Neural crest cell (in vitro differentiated cells): ENCODE results near the gene ZACN. TPM values are rescaled to one million over a fixed set of nuclear protein-coding genes. Genes with fewer than 3 reads are reported as not detected.

Source experiments
- DNase-seq: peaks from one replicate; pipeline ENCODE4 v3.0.0; 2021; ENCODE audit warnings: low read depth, mixed read lengths, low spot score
- H3K27ac Mint-ChIP-seq: one replicate; pipeline ENCODE4 v1.8.0; 2021; ENCODE audit warnings: mild to moderate bottlenecking, mixed read lengths; ENCODE audit not compliant: unreplicated experiment
- H3K27me3 Mint-ChIP-seq: 2 replicates; pipeline ENCODE4 v1.8.0; 2021; ENCODE audit warnings: low read depth, mild to moderate bottlenecking, mixed read lengths
- H3K36me3 Mint-ChIP-seq: 2 replicates; pipeline ENCODE4 v1.8.0; 2021; ENCODE audit warnings: low read depth, mild to moderate bottlenecking, mixed read lengths
- H3K4me1 Mint-ChIP-seq: 2 replicates; pipeline ENCODE4 v1.8.0; 2021; ENCODE audit warnings: mixed read lengths
- H3K4me3 Mint-ChIP-seq: one replicate; pipeline ENCODE4 v1.8.0; 2021; ENCODE audit warnings: mild to moderate bottlenecking, mixed read lengths
- H3K9me3 Mint-ChIP-seq: 2 replicates; pipeline ENCODE4 v1.8.0; 2021; ENCODE audit warnings: mixed read lengths
- long read RNA-seq: library from polyadenylated mRNA; unstranded; transcript quantifications from one replicate; pipeline ENCODE4 v2.0.0, GENCODE V29; 2020
- total RNA-seq: library from RNA; stranded (reverse); gene quantifications from 2 replicates; pipeline ENCODE4 v1.2.1, GENCODE V29; 2021
- TF ChIP-seq, protein P1 (sequence below): fragments of 200-600 bp; sonication (generic); conservative IDR thresholded peaks from 2 replicates; pipeline ENCODE4 v1.5.0; 2021; ENCODE audit warnings: antibody characterized with exemption, mild to moderate bottlenecking

Gene ZACN
- total RNA-seq, result 0.19 TPM in 1 of 2 replicates, not detected in the other
- long read RNA-seq, result 0 reads

DNA sequence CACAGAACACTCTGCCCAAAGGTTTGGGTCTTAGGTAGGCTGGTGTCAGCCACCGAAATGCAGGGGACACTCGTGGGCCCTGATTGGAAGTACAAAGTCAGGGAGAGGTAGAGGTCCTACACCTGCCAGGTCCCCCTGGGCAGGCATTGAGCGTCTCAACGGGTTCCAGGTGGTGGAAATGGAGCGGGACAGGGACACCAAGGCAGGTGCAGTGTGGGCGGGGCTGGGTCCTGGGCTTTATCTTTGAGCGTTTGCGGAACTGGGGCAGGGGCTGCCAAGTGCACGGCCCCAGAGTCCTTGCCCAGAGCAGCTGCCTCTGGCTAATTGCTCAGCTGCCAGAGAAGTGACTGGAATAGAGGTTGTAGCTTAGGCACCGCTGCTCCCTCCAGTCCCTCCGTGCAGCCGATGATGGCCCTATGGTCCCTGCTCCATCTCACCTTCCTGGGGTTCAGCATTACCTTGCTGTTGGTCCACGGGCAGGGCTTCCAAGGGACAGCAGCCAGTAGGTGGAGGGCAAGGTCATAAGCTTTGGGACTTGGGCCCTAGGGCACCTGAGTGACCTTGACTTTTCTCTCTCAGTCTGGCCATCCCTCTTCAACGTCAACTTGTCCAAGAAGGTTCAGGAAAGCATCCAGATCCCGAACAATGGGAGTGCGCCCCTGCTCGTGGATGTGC lies at the start of gene ZACN:
TSS of gene ZACN (plus strand) at position 323 of the 675 bp plus-strand sequence. CDS start at position 406, 83 bp downstream.
- Mint-ChIP-seq H3K9me3 (no peaks in the 10 kb centered on the region), H3K27me3 (peaks cover 82% of the 10 kb centered on the region), H3K36me3 (no peaks in the 10 kb centered on the region), H3K4me3 (peak within 1 kb of the TSS; percentile 66), H3K4me1 (peaks cover 22% of the 10 kb centered on the region), H3K27ac (peak within 1 kb of the TSS; percentile 27)
- DNase-seq, result no peak
- TF ChIP-seq, protein P1, sequence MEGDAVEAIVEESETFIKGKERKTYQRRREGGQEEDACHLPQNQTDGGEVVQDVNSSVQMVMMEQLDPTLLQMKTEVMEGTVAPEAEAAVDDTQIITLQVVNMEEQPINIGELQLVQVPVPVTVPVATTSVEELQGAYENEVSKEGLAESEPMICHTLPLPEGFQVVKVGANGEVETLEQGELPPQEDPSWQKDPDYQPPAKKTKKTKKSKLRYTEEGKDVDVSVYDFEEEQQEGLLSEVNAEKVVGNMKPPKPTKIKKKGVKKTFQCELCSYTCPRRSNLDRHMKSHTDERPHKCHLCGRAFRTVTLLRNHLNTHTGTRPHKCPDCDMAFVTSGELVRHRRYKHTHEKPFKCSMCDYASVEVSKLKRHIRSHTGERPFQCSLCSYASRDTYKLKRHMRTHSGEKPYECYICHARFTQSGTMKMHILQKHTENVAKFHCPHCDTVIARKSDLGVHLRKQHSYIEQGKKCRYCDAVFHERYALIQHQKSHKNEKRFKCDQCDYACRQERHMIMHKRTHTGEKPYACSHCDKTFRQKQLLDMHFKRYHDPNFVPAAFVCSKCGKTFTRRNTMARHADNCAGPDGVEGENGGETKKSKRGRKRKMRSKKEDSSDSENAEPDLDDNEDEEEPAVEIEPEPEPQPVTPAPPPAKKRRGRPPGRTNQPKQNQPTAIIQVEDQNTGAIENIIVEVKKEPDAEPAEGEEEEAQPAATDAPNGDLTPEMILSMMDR, result no peak

DNA sequence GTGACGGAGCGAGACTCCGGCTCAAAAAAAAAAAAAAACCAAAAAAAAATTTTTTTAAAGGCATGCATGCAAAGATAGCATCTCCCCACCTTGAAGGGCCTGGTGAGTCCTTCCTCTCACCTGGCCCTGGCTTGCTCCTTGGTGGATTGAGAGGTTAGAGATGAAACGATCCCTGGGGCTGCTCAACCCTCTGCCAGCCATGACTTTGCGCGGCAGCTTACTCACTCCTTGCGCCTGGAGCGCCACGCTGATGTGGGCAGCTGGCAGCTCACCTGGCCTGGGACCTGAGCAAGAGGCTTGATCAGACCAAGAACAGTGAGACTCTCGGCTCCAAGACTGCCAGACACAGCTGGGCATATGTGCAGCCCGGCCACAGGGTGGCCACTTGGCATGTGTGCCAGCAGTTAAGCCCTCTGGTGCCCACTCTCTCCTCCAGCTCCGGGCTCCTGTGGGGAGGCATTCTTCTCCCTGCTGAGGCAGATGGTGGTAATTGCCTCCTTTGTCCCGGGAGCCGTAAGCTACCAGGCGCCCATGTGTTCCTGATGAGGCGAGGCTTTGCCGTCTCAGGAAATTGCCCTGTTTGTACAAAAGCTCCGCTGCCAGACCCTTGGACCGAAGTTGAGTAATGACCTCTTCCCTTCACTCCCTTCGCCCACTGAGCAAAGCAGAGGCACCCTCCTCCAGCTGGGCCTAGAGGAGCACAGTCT lies 46.8 kb upstream of the ZACN start:
- peaks cover 14% of the 10 kb centered on the region for H3K4me1 Mint-ChIP-seq
- TF ChIP-seq, protein P1, result no peak
- H3K9me3 Mint-ChIP-seq, result no peaks in the 10 kb centered on the region
- no peak for DNase-seq
- H3K36me3 Mint-ChIP-seq, result no peaks in the 10 kb centered on the region
- no peak overlapping the region for H3K27ac Mint-ChIP-seq
- H3K27me3 Mint-ChIP-seq, result no peaks in the 10 kb centered on the region
- no peak overlapping the region for H3K4me3 Mint-ChIP-seq

DNA sequence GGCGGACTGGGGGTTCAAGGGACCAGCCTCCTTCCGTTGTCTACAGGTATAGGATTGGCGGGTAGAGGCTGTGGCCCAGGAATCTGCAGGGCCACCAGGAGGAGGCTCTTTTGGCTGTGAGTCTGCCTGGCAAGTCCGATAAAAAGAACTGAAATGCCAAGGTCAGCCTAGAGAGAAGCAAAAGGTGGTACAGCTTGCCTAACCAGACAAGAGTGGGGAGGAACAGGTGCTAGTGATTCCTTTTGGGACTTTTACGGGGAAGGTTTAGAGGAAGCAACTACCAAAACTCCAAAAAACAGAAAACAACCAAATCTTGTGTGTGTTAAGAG lies 46.2 kb upstream of the ZACN start:
- Mint-ChIP-seq H3K4me1 (peaks cover 14% of the 10 kb centered on the region), H3K27me3 (no peaks in the 10 kb centered on the region), H3K9me3 (no peaks in the 10 kb centered on the region), H3K27ac (no peak overlapping the region), H3K4me3 (no peak overlapping the region), H3K36me3 (no peaks in the 10 kb centered on the region)
- TF ChIP-seq, protein P1, result no peak
- no peak for DNase-seq

DNA sequence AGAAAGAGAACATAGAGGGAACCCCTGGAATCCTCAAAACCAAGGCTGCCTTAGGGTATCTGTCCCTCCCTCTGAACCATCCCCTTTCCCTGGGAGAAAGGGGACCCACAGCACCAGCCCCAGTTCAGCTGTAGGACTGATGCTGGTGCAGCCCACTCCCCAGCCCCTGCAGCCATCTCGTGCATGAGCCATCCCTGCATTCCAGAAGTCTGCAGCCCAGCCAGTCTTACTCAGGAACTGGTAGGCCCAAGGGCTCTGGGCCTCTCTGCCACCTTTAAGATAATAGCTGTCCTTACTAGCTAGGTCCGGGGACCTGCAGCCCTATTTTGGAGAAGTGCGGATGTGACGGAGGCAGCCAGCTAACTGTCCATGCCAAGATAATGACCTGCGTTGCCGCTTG lies 45.8 kb upstream of the ZACN start:
- no peaks in the 10 kb centered on the region for H3K27me3 Mint-ChIP-seq
- TF ChIP-seq, protein P1, result no peak
- H3K27ac Mint-ChIP-seq, result no peak overlapping the region
- H3K9me3 Mint-ChIP-seq, result no peaks in the 10 kb centered on the region
- DNase-seq, result no peak
- H3K4me1 Mint-ChIP-seq, result peaks cover 14% of the 10 kb centered on the region
- H3K36me3 Mint-ChIP-seq, result peaks cover 2% of the 10 kb centered on the region
- H3K4me3 Mint-ChIP-seq, result no peak overlapping the region

DNA sequence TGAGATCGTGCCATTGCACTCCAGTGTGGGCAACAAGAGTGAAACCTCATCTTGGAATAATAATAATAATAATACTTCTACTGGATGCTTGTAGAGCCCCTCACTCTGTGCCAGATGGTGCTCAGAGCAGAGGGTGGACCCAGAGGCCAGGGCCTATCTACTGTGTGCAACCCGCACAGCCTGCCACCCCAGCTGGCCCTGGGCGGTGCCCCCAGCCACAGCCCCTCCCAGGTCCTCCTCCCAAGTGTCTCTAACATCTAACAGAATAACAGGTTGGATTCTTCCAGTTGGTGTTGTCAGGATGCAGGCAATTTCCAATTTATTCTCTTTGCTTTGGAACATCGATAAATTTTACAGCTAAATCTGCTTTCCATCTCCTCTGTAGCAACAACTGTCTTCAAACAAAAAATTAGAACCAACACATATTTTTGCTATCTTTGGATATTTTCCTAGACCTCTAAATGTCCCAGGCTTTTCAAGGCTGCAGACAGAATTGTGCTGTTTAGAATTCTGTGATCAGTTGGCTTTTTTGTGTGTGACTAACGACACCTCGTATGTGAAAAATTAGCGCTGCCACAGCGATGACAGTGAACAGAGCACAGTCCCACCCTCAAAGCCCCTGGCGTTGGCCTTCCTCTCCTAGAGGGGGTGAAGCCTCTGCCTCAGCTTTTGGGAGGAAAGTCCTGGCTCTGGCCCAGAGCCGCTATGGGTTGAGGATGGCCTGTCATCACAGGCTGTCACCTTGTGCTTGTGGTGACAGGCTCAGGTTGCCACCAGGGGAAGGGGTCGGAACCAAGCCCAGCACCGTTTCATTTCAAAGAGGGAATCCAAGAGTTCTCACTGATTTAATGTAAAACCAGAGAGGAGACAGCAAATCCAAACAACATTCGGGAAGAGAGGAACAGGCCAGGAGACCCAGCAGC lies 44.3 kb upstream of the ZACN start:
- TF ChIP-seq, protein P1, result no peak
- H3K9me3 Mint-ChIP-seq, result no peaks in the 10 kb centered on the region
- H3K27me3 Mint-ChIP-seq, result no peaks in the 10 kb centered on the region
- H3K4me3 Mint-ChIP-seq, result no peak overlapping the region
- DNase-seq, result no peak
- H3K4me1 Mint-ChIP-seq, result peaks cover 4% of the 10 kb centered on the region
- H3K27ac Mint-ChIP-seq, result no peak overlapping the region
- H3K36me3 Mint-ChIP-seq, result peaks cover 17% of the 10 kb centered on the region
